ENCODE measurements around the gene SUCLG1.
"Not testable (repeated sequence)": the region's sequence is repeated elsewhere in the genome, so short reads cannot be mapped to it uniquely, and the experiment has no call there.

The SUCLG1 gene

GRCh38 chr2:84417453-84418145, 41.5 kb downstream of the SUCLG1 start:
- peak; percentile 38 for DNase-seq

GRCh38 chr2:84409531-84409930, 49.5 kb downstream of the SUCLG1 start:
- no peak for DNase-seq

GRCh38 chr2:84402111-84402510, 57.0 kb downstream of the SUCLG1 start:
- DNase-seq, result not testable (repeated sequence)

- DNase-seq, result not testable (repeated sequence)
Measured at GRCh38 chr2:84399839-84400238, 59.2 kb downstream of the SUCLG1 start.

GRCh38 chr2:84395820-84396219, 63.3 kb downstream of the SUCLG1 start:
- peak; percentile 81 for DNase-seq

- no peak for DNase-seq
Measured at GRCh38 chr2:84394628-84395027, 64.5 kb downstream of the SUCLG1 start.

GRCh38 chr2:84393829-84394228, 65.3 kb downstream of the SUCLG1 start:
- DNase-seq, result peak; percentile 38

GRCh38 chr2:84389794-84390193, 69.3 kb downstream of the SUCLG1 start:
- DNase-seq, result no peak

GRCh38 chr2:84388921-84389490, 70.1 kb downstream of the SUCLG1 start:
- no peak for DNase-seq

GRCh38 chr2:84388133-84388532, 70.9 kb downstream of the SUCLG1 start:
- DNase-seq, result peak; percentile 17

- no peak for DNase-seq
Measured at GRCh38 chr2:84386336-84387040, 72.6 kb downstream of the SUCLG1 start.

GRCh38 chr2:84383271-84383670, 75.8 kb downstream of the SUCLG1 start:
- DNase-seq, result no peak

GRCh38 chr2:84380875-84381274, 78.2 kb downstream of the SUCLG1 start:
- DNase-seq, result no peak

GRCh38 chr2:84378960-84379359, 80.1 kb downstream of the SUCLG1 start:
- DNase-seq, result no peak

GRCh38 chr2:84375020-84375419, 84.1 kb downstream of the SUCLG1 start:
- no peak for DNase-seq

- DNase-seq, result no peak
Measured at GRCh38 chr2:84373866-84374265, 85.2 kb downstream of the SUCLG1 start.
